Nephron progenitor cell (in vitro differentiated cells): ENCODE measurements around the gene PJA2.

Experiments
- DNase-seq: peaks from one replicate; pipeline ENCODE4 v3.0.0; 2021
- H3K27ac Mint-ChIP-seq: 2 replicates; pipeline ENCODE4 v1.8.0; 2021; ENCODE audit warnings: mild to moderate bottlenecking, moderate library complexity, mixed read lengths
- H3K27me3 Mint-ChIP-seq: 2 replicates; pipeline ENCODE4 v1.8.0; 2021; ENCODE audit warnings: mild to moderate bottlenecking, low read depth, mixed read lengths; ENCODE audit not compliant: poor library complexity
- H3K36me3 Mint-ChIP-seq: 2 replicates; pipeline ENCODE4 v1.8.0; 2021; ENCODE audit warnings: low read depth, mixed read lengths
- H3K4me1 Mint-ChIP-seq: 2 replicates; pipeline ENCODE4 v1.8.0; 2021; ENCODE audit warnings: mixed read lengths
- H3K4me3 Mint-ChIP-seq: 2 replicates; pipeline ENCODE4 v1.8.0; 2021; ENCODE audit warnings: mild to moderate bottlenecking, moderate library complexity, mixed read lengths
- H3K9me3 Mint-ChIP-seq: 2 replicates; pipeline ENCODE4 v1.8.0; 2021; ENCODE audit warnings: mild to moderate bottlenecking, moderate library complexity, mixed read lengths
- TF ChIP-seq, protein P1 (sequence below): fragments of 200-600 bp; sonication (generic); IDR thresholded peaks from 2 replicates; pipeline ENCODE4 v1.5.0; 2021; ENCODE audit warnings: antibody characterized with exemption

The PJA2 gene

DNA sequence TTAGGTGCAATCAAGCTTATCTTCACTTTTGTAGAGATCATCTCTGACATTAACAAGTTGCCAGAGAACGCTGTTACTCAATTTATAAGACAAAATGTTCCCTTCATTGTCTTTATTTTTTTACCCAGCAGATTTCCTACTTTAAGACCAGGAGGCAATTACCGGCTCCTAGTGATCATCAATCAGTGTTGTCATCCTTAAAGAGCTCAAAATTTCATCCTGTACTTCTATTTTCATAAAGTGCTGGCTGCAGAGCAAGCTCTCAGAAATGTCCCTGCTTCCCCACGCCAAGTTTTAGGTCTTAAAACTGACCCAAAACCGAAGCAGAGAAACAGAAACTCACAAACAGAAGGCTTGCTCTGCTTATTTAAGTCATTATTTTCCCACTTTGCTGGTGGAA is 82.9 kb downstream of the PJA2 start:
- Mint-ChIP-seq H3K9me3 (no peaks in the 10 kb centered on the region), H3K4me1 (peaks cover 30% of the 10 kb centered on the region), H3K27ac (no peak overlapping the region), H3K27me3 (no peaks in the 10 kb centered on the region), H3K36me3 (peaks cover 30% of the 10 kb centered on the region), H3K4me3 (no peak overlapping the region)
- TF ChIP-seq, protein P1, sequence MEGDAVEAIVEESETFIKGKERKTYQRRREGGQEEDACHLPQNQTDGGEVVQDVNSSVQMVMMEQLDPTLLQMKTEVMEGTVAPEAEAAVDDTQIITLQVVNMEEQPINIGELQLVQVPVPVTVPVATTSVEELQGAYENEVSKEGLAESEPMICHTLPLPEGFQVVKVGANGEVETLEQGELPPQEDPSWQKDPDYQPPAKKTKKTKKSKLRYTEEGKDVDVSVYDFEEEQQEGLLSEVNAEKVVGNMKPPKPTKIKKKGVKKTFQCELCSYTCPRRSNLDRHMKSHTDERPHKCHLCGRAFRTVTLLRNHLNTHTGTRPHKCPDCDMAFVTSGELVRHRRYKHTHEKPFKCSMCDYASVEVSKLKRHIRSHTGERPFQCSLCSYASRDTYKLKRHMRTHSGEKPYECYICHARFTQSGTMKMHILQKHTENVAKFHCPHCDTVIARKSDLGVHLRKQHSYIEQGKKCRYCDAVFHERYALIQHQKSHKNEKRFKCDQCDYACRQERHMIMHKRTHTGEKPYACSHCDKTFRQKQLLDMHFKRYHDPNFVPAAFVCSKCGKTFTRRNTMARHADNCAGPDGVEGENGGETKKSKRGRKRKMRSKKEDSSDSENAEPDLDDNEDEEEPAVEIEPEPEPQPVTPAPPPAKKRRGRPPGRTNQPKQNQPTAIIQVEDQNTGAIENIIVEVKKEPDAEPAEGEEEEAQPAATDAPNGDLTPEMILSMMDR = no peak
- no peak for DNase-seq

DNA sequence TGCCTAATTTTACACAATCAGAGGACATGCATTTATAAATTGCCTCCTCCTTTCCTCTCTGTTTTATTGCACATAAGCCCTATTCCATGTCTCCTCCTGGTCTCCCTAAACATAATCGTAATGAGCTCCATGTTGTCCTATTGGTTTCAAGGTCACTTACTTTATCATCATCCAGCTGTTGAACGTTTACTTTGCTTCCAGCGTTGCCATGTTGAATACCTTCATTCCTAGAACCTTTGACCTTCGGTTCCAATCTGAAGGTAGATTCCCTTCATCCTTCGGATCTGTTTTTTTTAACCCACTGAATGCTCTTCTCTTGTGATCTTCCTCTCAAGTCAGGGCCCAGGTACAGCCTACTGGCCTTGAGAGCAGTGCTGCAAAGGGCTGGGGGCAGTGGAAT is 84.3 kb downstream of the PJA2 start:
- DNase-seq = no peak
- H3K4me1 Mint-ChIP-seq = peaks cover 30% of the 10 kb centered on the region
- H3K4me3 Mint-ChIP-seq = no peak overlapping the region
- peaks cover 20% of the 10 kb centered on the region for H3K36me3 Mint-ChIP-seq
- no peaks in the 10 kb centered on the region for H3K27me3 Mint-ChIP-seq
- TF ChIP-seq, protein P1 = no peak
- H3K27ac Mint-ChIP-seq = no peak overlapping the region
- H3K9me3 Mint-ChIP-seq = no peaks in the 10 kb centered on the region

DNA sequence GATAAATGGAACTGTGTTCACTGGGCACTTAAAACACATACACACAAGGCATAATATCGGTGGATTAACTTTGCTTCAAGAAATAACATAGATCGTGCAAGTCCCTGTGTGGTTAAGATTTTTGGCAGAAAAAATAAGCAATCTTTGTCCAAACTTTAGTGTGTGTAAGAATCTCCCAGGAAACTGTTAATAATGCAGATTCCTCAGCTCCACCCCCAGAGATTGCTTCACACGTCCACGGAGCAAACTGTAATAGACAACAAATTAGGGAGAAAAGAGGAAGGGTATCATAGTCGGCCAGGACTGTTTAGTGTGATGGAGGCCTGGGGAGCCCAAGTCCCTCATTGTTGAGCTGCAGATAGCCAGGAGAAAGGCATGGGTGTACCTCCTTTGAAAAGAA is 84.8 kb downstream of the PJA2 start:
- TF ChIP-seq, protein P1 = no peak
- no peaks in the 10 kb centered on the region for H3K27me3 Mint-ChIP-seq
- H3K4me1 Mint-ChIP-seq = peaks cover 30% of the 10 kb centered on the region
- H3K27ac Mint-ChIP-seq = no peak overlapping the region
- no peaks in the 10 kb centered on the region for H3K9me3 Mint-ChIP-seq
- H3K36me3 Mint-ChIP-seq = peaks cover 23% of the 10 kb centered on the region
- DNase-seq = no peak
- no peak overlapping the region for H3K4me3 Mint-ChIP-seq

DNA sequence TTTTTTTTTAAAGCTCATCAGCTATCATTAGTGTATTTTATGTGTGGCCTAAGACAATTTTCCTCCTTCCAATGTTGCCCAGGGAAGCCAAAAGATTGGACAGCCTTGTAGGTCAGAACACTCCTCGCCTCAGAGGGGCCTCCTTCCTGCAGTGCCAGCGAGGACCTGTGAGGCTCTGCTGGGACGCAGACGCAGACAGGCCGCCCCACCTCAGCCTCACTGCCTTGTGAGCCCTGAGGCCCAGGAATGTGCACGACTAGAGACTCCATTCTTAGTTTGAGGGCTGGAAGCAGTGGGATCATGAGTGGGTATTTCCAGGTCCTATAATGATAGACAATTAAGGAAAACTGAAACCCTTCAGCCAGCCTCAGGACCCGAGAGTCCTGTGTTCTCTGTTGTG is 85.4 kb downstream of the PJA2 start:
- H3K27me3 Mint-ChIP-seq = no peaks in the 10 kb centered on the region
- TF ChIP-seq, protein P1 = no peak
- H3K4me3 Mint-ChIP-seq = no peak overlapping the region
- H3K9me3 Mint-ChIP-seq = no peaks in the 10 kb centered on the region
- H3K36me3 Mint-ChIP-seq = peaks cover 23% of the 10 kb centered on the region
- peaks cover 29% of the 10 kb centered on the region for H3K4me1 Mint-ChIP-seq
- H3K27ac Mint-ChIP-seq = no peak overlapping the region
- DNase-seq = peak; percentile 14

DNA sequence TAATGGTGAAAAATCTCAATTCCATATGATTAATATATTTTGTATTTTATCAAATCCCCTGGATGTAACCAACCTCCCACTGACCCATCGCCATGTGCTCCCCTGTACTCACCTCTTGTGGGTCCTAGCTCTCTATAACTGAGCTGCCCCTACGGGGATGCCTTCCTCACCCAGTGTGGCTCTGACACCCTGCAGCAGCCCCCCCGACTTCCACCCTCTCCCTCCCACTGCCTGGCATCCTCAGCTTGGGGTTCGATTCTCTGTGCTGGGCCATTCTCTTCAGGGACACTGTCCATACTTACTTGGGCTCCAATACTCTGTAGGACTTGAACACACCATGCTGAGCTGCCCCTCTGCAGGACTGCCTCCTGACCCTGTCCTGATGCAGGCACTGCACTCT is 87.1 kb downstream of the PJA2 start:
- Mint-ChIP-seq H3K9me3 (no peaks in the 10 kb centered on the region), H3K27me3 (no peaks in the 10 kb centered on the region), H3K4me3 (no peak overlapping the region), H3K36me3 (peaks cover 19% of the 10 kb centered on the region), H3K27ac (no peak overlapping the region), H3K4me1 (peaks cover 20% of the 10 kb centered on the region)
- TF ChIP-seq, protein P1 = no peak
- DNase-seq = no peak

DNA sequence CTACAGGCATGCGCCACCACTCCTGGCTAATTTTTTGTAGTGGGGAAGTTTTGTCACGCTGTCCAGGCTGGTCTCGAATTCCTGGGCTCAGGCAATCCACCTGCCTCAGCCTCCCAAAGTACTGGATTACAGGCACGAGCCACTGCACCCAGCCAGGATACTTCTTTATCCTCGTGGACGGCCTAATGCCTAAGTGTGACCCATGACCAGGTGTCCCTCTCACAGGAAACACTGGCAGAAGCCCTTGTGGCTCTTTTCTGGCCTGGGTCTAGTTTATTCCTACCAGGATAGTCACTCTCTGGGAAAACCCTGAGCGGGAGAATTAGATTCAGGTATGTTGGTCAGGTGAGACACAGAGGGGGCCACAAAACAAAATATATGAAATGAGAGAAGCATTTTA is 90.4 kb downstream of the PJA2 start:
- no peaks in the 10 kb centered on the region for H3K9me3 Mint-ChIP-seq
- TF ChIP-seq, protein P1 = no peak
- H3K4me1 Mint-ChIP-seq = peaks cover 10% of the 10 kb centered on the region
- H3K27ac Mint-ChIP-seq = no peak overlapping the region
- no peak overlapping the region for H3K4me3 Mint-ChIP-seq
- DNase-seq = no peak
- no peaks in the 10 kb centered on the region for H3K27me3 Mint-ChIP-seq
- peaks cover 10% of the 10 kb centered on the region for H3K36me3 Mint-ChIP-seq
